Activated naive CD8-positive, alpha-beta T cell treated with anti-CD3 and anti-CD28 coated beads, Interleukin-2, amount 10 ng/mL, durations not matched to agents 7 days and 5 days (primary cell): ENCODE measurements around the gene FNDC3B. TPM values are rescaled to one million over a fixed set of nuclear protein-coding genes. Genes with fewer than 3 reads are reported as not detected.

Experiments
- ATAC-seq: fragments of 150-1000 bp; cut with Tn5 transposase; one replicate; pipeline ENCODE4 v1.10.0; 2021; ENCODE audit warnings: low read depth, moderate library complexity
- POLR2A ChIA-PET: fragments of 350-600 bp; sonication (Branson Sonifier 250); formaldehyde crosslinking; loops from one replicate; lab custom pipeline; 2021; ENCODE audit warnings: antibody characterized with exemption; lab: Charles Lee
- DNase-seq: peaks from one replicate; pipeline ENCODE4 v3.0.0; 2021
- H3K27ac Mint-ChIP-seq: one replicate; pipeline ENCODE4 v1.8.0; 2022; ENCODE audit warnings: mild to moderate bottlenecking, mixed read lengths
- H3K27me3 Mint-ChIP-seq: one replicate; pipeline ENCODE4 v1.8.0; 2022; ENCODE audit warnings: mild to moderate bottlenecking, moderate library complexity, mixed read lengths
- H3K36me3 Mint-ChIP-seq: one replicate; pipeline ENCODE4 v1.8.0; 2021; ENCODE audit warnings: mild to moderate bottlenecking, mixed read lengths
- H3K4me1 Mint-ChIP-seq: one replicate; pipeline ENCODE4 v1.8.0; 2021; ENCODE audit warnings: mixed read lengths
- H3K4me3 Mint-ChIP-seq: one replicate; pipeline ENCODE4 v1.8.0; 2022; ENCODE audit warnings: mild to moderate bottlenecking, moderate library complexity, mixed read lengths
- H3K9me3 Mint-ChIP-seq: one replicate; pipeline ENCODE4 v1.8.0; 2021; ENCODE audit warnings: mixed read lengths
- total RNA-seq, 2 experiments: library from RNA; stranded (reverse); gene quantifications; one replicate each; pipeline ENCODE4 v1.2.3, GENCODE V29; 2021

FNDC3B gene
- total RNA-seq, 2 experiments from 2014 or later = 15.8 to 16.3 TPM

DNA sequence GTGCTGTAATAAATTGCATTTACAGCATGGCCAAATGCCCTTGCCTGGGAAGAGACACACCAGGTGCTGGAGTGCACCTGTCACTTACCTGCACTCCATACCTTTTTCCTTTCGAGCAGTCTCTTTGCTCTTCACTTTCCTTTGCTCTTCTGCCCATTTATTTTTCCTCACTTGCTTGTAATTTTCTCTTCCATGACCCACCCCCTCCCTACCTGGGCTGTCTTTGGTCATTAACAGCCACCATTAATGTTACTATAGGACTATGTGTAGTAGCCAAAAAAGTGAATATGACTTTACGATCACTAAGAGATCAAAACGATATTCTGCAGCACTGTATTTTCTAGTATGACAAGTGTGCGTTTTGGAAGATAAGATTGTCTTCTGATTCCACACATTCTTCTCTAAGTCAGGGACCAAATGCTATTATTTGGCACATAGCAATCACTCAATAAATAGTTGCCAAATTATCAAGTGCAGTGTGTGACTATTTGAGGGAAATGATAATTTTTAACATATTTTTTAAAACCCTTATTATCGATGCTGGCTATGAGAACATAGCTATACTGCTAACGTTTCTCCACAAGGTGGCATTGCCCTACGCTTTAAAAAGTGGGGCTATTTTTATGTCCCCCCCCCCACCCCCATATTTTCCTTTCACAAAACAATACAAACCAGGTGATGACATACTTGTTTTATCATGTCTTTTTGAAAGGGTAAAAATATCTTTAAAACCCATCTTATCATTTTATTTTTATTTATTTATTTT lies 294.5 kb downstream of the FNDC3B start:
- H3K4me1 Mint-ChIP-seq = peaks cover 8% of the 10 kb centered on the region
- POLR2A ChIA-PET = no interaction called here
- ATAC-seq = no peak
- H3K36me3 Mint-ChIP-seq = peaks cover 4% of the 10 kb centered on the region
- no peak overlapping the region for H3K4me3 Mint-ChIP-seq
- no peaks in the 10 kb centered on the region for H3K27me3 Mint-ChIP-seq
- DNase-seq = no peak
- no peak overlapping the region for H3K27ac Mint-ChIP-seq
- no peaks in the 10 kb centered on the region for H3K9me3 Mint-ChIP-seq

DNA sequence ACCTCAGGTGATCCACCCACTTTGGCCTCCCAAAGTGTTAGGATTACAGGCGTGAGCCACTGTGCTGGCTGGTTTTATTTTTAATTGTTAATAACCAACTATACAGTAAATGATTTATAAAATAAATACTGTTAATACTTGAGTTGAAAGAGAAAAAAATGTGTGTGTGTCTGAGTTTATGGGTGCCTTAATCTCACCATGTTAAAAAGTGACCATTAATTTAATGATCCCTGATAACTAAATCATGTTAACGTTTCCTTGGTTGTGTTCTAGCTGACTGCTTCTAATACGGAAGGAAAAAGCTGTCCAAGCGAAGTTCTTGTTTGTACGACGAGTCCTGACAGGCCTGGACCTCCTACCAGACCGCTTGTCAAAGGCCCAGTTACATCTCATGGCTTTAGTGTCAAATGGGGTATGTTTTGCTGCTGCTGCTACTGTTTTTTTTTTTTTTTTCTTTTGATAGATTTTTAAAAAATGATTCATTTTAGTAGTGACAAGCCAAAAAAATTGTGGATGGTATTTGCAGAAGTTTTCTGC lies 295.4 kb downstream of the FNDC3B start:
- H3K4me1 Mint-ChIP-seq = peaks cover 8% of the 10 kb centered on the region
- H3K27ac Mint-ChIP-seq = no peak overlapping the region
- peaks cover 4% of the 10 kb centered on the region for H3K36me3 Mint-ChIP-seq
- ATAC-seq (no peak), DNase-seq (no peak)
- POLR2A ChIA-PET = no interaction called here
- no peaks in the 10 kb centered on the region for H3K9me3 Mint-ChIP-seq
- H3K4me3 Mint-ChIP-seq = no peak overlapping the region
- H3K27me3 Mint-ChIP-seq = no peaks in the 10 kb centered on the region

DNA sequence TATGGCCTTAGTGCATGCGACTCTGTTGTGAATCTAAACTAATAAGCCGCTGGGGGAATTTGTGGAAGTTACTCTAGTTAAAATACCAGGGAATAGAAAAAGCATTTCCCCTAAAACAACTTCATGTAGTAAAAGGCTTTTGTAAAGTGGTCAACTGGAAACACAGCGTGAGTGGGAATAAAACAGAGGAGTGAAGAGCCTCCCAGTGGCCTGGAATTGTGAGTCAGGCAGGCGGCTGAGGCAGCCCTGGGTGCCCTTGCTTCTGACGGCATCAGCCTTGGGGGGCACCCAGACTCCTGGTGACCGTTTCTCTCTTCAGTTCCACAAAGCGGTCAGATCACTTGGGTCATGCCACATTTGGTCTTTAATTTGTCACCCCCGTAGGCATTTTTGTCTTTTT lies 300.5 kb downstream of the FNDC3B start:
- Mint-ChIP-seq H3K9me3 (no peaks in the 10 kb centered on the region), H3K36me3 (no peaks in the 10 kb centered on the region), H3K27ac (no peak overlapping the region), H3K4me1 (no peaks in the 10 kb centered on the region), H3K27me3 (no peaks in the 10 kb centered on the region), H3K4me3 (no peak overlapping the region)
- no peak for ATAC-seq
- POLR2A ChIA-PET = no interaction called here
- no peak for DNase-seq

DNA sequence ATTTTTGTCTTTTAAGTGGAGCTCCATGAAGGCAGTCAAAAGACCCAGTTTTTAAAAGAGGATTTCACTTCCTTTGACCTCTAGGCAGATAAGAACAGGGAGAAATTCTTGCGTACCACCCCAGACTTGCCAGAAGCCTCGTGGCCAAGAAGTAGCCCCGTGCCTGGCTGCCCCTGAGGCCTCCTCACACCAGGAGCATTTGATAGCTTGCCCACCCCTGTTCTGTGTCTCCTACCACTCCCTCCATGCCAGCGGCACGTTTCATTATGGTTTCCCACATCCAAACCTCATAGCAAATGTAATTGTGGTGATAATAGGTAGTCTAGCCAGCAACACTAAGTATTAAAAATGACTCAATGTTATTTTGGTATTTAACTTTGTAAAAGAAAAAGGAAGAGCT lies 301.2 kb downstream of the FNDC3B start:
- POLR2A ChIA-PET = no interaction called here
- ATAC-seq = no peak
- H3K36me3 Mint-ChIP-seq = no peaks in the 10 kb centered on the region
- H3K4me1 Mint-ChIP-seq = no peaks in the 10 kb centered on the region
- no peak overlapping the region for H3K4me3 Mint-ChIP-seq
- no peak overlapping the region for H3K27ac Mint-ChIP-seq
- no peak for DNase-seq
- H3K27me3 Mint-ChIP-seq = no peaks in the 10 kb centered on the region
- no peaks in the 10 kb centered on the region for H3K9me3 Mint-ChIP-seq

DNA sequence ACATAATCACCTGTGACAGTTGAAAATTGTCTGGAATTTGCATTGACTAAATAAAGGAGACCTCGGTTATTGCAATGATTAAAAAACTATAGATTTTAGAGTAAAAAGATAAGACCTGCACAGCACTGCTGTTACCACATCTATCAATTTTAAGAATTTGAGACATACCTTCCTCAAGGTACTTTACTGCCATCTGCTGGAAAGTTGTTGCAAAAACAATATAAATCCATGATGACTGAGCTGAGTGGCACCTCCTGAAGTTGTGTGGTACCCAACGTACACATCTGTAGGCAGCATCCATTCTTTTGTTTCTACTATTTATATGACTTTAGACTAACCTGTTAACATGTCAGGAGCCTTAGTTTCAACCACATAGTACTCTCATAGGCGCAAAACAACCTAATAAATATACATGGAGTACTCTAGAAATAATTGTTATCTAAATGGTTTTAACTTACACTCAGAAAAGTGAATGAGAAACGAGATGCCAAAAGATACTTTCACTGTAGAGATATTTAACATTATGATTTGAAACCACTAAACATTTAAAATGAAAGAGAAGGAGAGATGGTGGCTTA lies 302.2 kb downstream of the FNDC3B start:
- POLR2A ChIA-PET = no interaction called here
- H3K9me3 Mint-ChIP-seq = no peaks in the 10 kb centered on the region
- H3K27ac Mint-ChIP-seq = no peak overlapping the region
- DNase-seq (no peak), ATAC-seq (peak; percentile 76)
- no peaks in the 10 kb centered on the region for H3K4me1 Mint-ChIP-seq
- no peaks in the 10 kb centered on the region for H3K36me3 Mint-ChIP-seq
- H3K4me3 Mint-ChIP-seq = no peak overlapping the region
- no peaks in the 10 kb centered on the region for H3K27me3 Mint-ChIP-seq

DNA sequence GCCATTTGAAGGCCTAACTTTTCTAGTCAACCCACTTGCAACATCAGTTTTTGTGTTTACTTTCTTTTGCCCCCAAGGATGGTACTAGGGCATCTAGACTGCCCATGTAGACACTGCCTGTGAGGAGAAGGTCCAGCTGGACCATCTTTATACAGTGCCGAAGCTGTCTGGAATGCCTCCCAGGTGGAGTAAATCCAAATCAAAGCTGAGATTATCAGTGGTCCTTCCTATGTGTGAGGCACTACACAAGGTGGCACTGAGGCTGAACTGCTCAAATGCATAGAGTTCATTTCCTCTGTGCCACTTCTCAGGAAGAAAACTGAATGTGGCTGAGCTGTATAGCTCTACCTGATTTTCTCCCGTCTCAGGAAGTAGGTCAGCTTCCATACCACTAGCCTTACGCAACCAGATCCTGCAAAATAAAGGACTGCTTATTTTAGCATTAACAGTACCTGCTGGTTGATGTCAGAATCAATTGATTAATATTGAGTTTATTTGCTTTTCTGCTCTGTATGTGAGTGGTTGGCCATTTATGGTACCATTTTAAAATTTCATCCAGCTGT lies 302.8 kb downstream of the FNDC3B start:
- Mint-ChIP-seq H3K36me3 (no peaks in the 10 kb centered on the region), H3K9me3 (no peaks in the 10 kb centered on the region), H3K27me3 (no peaks in the 10 kb centered on the region), H3K4me1 (no peaks in the 10 kb centered on the region), H3K27ac (no peak overlapping the region), H3K4me3 (no peak overlapping the region)
- DNase-seq = no peak
- ATAC-seq = no peak
- POLR2A ChIA-PET = no interaction called here

DNA sequence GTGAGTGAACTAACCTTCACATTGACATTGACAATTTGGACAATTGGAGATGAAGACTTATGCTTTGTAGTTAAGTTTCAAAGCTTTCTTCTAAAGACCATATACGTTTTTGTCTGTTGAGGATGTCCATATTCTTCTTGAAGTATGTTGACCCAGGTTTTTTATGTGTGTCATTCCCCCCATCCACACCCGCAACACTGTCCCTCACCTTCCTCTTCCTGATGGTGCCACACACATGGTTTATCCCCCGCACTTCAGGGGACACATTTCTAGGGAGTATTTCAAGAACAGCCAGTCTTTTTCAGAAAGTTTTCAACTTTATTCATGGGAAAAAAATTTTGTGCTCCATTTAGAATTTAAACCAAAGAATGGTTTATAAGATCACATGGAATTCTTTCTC lies 303.7 kb downstream of the FNDC3B start:
- H3K36me3 Mint-ChIP-seq = no peaks in the 10 kb centered on the region
- DNase-seq (no peak), ATAC-seq (no peak)
- H3K4me3 Mint-ChIP-seq = no peak overlapping the region
- H3K27ac Mint-ChIP-seq = no peak overlapping the region
- H3K9me3 Mint-ChIP-seq = no peaks in the 10 kb centered on the region
- H3K27me3 Mint-ChIP-seq = no peaks in the 10 kb centered on the region
- H3K4me1 Mint-ChIP-seq = peaks cover 2% of the 10 kb centered on the region
- POLR2A ChIA-PET = no interaction called here

DNA sequence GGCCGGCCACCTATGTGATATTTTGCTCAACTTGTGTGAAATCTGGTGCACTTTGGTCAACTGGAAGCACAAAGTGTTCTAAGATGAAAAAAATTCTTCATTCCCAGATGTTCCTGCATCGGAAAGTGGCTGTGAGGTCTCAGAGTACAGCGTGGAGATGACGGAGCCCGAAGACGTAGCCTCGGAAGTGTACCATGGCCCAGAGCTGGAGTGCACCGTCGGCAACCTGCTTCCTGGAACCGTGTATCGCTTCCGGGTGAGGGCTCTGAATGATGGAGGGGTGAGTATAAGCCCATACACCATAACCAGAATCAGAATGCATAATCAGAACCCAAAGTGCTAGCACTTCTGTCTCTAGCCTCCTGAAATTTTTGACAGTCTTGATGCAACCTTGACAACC lies 304.6 kb downstream of the FNDC3B start:
- Mint-ChIP-seq H3K4me3 (no peak overlapping the region), H3K4me1 (peaks cover 2% of the 10 kb centered on the region), H3K27me3 (no peaks in the 10 kb centered on the region), H3K9me3 (no peaks in the 10 kb centered on the region), H3K27ac (no peak overlapping the region), H3K36me3 (no peaks in the 10 kb centered on the region)
- POLR2A ChIA-PET = no interaction called here
- ATAC-seq (no peak), DNase-seq (no peak)

DNA sequence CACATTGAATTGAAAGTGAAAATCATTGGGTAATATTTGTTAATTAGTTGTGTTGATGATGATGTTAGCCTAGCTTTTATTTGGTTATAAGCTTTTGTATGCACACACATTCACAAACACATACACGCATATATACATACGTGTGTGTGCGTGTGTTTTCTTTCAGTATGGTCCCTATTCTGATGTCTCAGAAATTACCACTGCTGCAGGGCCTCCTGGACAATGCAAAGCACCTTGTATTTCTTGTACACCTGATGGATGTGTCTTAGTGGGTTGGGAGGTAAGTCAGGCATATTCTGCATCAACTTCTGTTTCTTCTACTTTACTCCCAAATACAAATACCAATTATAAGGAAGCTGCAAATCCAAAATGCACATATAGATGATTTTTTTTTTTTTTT lies 306.8 kb downstream of the FNDC3B start:
- Mint-ChIP-seq H3K27ac (no peak overlapping the region), H3K36me3 (peaks cover 2% of the 10 kb centered on the region), H3K9me3 (no peaks in the 10 kb centered on the region)

DNA sequence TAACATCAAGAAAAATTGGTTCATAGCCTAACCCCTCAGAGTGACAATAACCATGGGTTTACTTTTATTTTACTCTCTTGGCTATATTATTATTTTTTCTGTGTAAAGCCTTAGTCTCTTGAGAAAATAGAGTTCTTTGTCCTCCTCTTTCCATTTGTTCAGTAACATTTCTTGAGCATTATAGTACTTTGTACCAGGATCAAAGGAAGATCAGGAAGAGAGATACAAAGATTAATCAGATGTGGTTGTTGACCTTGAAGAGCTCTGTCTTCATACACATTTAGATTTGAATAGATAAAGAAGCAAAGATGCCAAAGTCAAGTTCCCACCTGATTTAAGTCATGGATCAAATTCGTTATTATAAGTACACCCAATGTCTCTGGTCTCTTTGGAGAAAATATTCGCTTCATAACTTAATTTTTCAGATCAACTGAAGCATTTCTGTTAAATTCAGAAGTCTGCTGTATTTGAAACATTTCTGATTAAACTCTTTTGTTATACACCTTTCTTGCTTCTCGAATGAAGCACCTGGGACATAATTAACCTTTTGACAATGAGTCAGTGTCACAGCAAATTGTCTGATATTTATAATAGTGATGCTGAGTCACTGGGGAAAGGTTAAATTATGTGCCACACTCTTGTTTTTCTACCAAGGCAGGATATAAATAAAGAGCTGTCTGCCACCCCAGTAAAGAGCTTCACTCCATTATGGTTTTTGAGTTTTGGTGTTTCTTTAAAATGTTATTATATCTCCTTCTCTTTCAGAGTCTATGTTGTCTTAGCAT lies 308.7 kb downstream of the FNDC3B start:
- Mint-ChIP-seq H3K27me3 (no peaks in the 10 kb centered on the region), H3K27ac (no peak overlapping the region), H3K36me3 (peaks cover 6% of the 10 kb centered on the region), H3K4me1 (peaks cover 7% of the 10 kb centered on the region), H3K4me3 (no peak overlapping the region), H3K9me3 (no peaks in the 10 kb centered on the region)
- POLR2A ChIA-PET = no interaction called here
- DNase-seq (no peak), ATAC-seq (no peak)

More for the DNA sequence above, 306.8 kb downstream of the FNDC3B start:
- POLR2A ChIA-PET = no interaction called here
- Mint-ChIP-seq H3K27me3 (no peaks in the 10 kb centered on the region), H3K4me1 (peaks cover 6% of the 10 kb centered on the region), H3K4me3 (no peak overlapping the region)
- no peak for DNase-seq
- no peak for ATAC-seq

DNA sequence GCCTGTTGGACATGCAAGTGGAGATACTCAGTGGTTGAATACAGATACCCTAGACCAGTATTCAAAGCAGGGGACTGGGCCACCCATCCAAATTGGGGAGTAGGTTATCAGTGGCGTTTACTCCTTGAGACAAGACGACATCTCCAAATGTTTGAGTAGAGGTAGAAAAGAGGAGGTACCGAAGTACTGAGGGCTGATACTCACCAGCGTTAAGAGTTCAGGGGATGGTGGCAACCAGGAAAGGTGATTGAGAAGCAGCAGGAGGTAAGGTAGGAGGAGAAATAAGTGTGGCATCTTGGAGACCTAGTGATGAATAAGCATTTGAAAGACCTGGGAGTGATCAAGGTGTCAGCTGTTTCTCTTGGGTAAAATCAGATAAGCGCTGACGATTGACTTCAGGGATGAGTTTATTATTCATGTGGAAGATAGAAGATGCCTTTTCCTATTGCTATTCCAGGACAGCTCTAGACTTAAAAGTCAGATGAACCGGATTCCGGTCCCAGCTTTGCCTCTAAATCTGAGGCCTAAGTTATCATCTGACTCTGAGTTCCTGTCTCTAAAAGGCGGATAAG lies 312.6 kb downstream of the FNDC3B start:
- Mint-ChIP-seq H3K4me1 (peaks cover 7% of the 10 kb centered on the region), H3K36me3 (peaks cover 6% of the 10 kb centered on the region), H3K9me3 (no peaks in the 10 kb centered on the region), H3K27me3 (no peaks in the 10 kb centered on the region), H3K27ac (no peak overlapping the region), H3K4me3 (no peak overlapping the region)
- POLR2A ChIA-PET = no interaction called here
- DNase-seq (no peak), ATAC-seq (no peak)

DNA sequence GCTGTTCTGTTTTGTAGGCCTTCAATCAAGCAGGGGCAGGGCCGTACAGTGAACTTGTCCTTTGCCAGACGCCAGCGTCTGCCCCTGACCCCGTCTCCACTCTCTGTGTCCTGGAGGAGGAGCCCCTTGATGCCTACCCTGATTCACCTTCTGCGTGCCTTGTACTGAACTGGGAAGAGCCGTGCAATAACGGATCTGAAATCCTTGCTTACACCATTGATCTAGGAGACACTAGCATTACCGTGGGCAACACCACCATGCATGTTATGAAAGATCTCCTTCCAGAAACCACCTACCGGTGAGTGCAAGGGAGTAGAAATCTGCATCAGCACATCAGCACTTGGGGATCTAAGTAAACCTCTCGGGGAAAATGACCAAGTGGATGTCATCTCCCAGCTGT lies 313.4 kb downstream of the FNDC3B start:
- Mint-ChIP-seq H3K27ac (no peak overlapping the region), H3K27me3 (no peaks in the 10 kb centered on the region), H3K36me3 (peaks cover 6% of the 10 kb centered on the region), H3K4me1 (peaks cover 6% of the 10 kb centered on the region), H3K4me3 (no peak overlapping the region), H3K9me3 (no peaks in the 10 kb centered on the region)
- POLR2A ChIA-PET = no interaction called here
- no peak for ATAC-seq
- no peak for DNase-seq

DNA sequence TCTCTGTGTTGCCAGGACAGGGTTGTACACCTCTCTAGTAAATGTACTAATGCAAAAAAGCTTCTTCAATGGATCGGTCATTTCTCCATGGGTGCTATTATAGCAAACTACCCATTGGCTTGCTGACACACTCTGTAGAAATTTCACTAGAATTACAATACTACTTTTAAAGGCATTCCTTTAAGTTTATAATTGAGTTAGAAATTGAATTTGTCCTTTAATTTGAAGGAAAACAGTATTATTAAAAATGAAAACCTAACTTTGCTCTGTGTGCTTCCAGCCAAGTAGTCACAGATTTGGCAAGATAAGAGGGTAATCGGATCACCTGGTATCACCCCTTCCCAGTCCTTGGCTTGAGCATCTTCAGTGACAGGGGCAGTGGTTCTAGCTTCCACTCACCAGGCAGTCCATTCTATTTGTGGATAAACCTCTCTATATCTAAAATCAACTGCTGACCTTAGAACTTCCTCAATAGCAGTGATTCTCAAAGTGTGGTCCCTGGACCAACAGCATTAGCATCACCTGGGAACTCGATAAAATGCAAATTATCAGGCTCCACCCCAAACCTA lies 315.6 kb downstream of the FNDC3B start:
- ATAC-seq (no peak), DNase-seq (no peak)
- H3K27ac Mint-ChIP-seq = no peak overlapping the region
- POLR2A ChIA-PET = no interaction called here
- peaks cover 6% of the 10 kb centered on the region for H3K36me3 Mint-ChIP-seq
- H3K27me3 Mint-ChIP-seq = no peaks in the 10 kb centered on the region
- H3K4me1 Mint-ChIP-seq = peaks cover 5% of the 10 kb centered on the region
- no peak overlapping the region for H3K4me3 Mint-ChIP-seq
- no peaks in the 10 kb centered on the region for H3K9me3 Mint-ChIP-seq
